K562 (cell line): ENCODE results near the gene GSS. TPM values are rescaled to one million over a fixed set of nuclear protein-coding genes. Genes with fewer than 3 reads are reported as not detected.

Experiments used
- ATAC-seq: fragments of 200-7000 bp; cut with Tn5 transposase; 3 replicates; pipeline ENCODE4 v1.9.1; 2020; ENCODE audit warnings: moderate library complexity
- BruUV-seq: library from RNA; stranded (reverse); fragments of 400-500 nt; replicated peaks from 2 replicates; lab custom pipeline; 2021; lab: Mats Ljungman, UMichigan
- CTCF ChIA-PET: fragments of 300-600 bp; formaldehyde crosslinking; extraction: SDS; loops from one replicate; lab custom pipeline; 2021; ENCODE audit warnings: low intra/inter-chr PET ratio; lab: Yijun Ruan, JAX
- POLR2A ChIA-PET: fragments of 300-600, 350-650 bp; sonication (Branson Sonifier 250); formaldehyde crosslinking; extraction: SDS; loops from one replicate; lab custom pipeline; 2021; ENCODE audit warnings: antibody characterized with exemption, inconsistent platforms; lab: Yijun Ruan, JAX
- DNase-seq, 4 experiments: peaks; one replicate each; pipeline versions ENCODE4 v3.0.0 to v3.0.0-alpha.2; 2011 to 2018; ENCODE audit warnings: low spot score in 3 of 4, mixed read lengths in 3 of 4; ENCODE audit errors: extremely low read depth in 1 of 4
- FAIRE-seq: peaks from 2 replicates; lab custom pipeline; 2011; peaks lifted over from hg19 to GRCh38; lab: Jason Lieb, UNC
- H2AFZ ChIP-seq: 2 replicates; pipeline ENCODE4 v1.6.0; 2011; ENCODE audit warnings: low read depth, low read length, control low read depth, inconsistent platforms
- H3K27ac ChIP-seq: fragments of 200-600 bp; 3 replicates; pipeline ENCODE4 v1.8.0; 2011; ENCODE audit warnings: low read depth, mild to moderate bottlenecking, control low read depth, inconsistent platforms, low read length, moderate library complexity, mixed read lengths; ENCODE audit errors: extremely low read depth
- H3K27me3 ChIP-seq, 2 experiments: fragments of 300-600 bp in 1 of 2; 2 replicates in 1 of 2; 3 replicates in 1 of 2; pipeline versions ENCODE4 v1.6.0 to v1.8.0; 2011; ENCODE audit warnings: inconsistent platforms in 2 of 2, low read length in 2 of 2, mild to moderate bottlenecking in 1 of 2, mixed read lengths in 1 of 2, moderate library complexity in 1 of 2; ENCODE audit not compliant: control insufficient read depth in 2 of 2, insufficient read depth in 2 of 2
- H3K36me3 ChIP-seq: fragments of 300-600 bp; 3 replicates; pipeline ENCODE4 v1.8.0; 2011; ENCODE audit warnings: mild to moderate bottlenecking, low read length, inconsistent platforms; ENCODE audit not compliant: control insufficient read depth, insufficient read depth
- H3K4me1 ChIP-seq, 2 experiments: fragments of 200-600 bp in 1 of 2; replicated peaks in 1 of 2; 2 replicates in 1 of 2; 3 replicates in 1 of 2; pipeline versions ENCODE4 v1.5.1 to v1.8.0; 2011; ENCODE audit warnings: inconsistent platforms in 2 of 2, low read length in 2 of 2, mild to moderate bottlenecking in 1 of 2, mixed read lengths in 1 of 2, moderate library complexity in 1 of 2; ENCODE audit not compliant: control insufficient read depth in 2 of 2, insufficient read depth in 2 of 2
- H3K4me2 ChIP-seq: 2 replicates; pipeline ENCODE4 v1.6.1; 2011; ENCODE audit warnings: low read length, control low read depth, inconsistent platforms, mixed read lengths; ENCODE audit not compliant: insufficient read depth
- H3K4me3 ChIP-seq: fragments of 200-600 bp; sonication (generic), shearing (Covaris generic); 2 replicates; pipeline ENCODE4 v1.5.1; 2016; ENCODE audit warnings: control low read depth, inconsistent platforms
- H3K79me2 ChIP-seq: fragments of 200-600 bp; 3 replicates; pipeline ENCODE4 v1.8.0; 2011; ENCODE audit warnings: low read length, inconsistent platforms; ENCODE audit not compliant: control insufficient read depth, insufficient read depth
- H3K9ac ChIP-seq, 2 experiments: 2 replicates each; pipeline versions ENCODE4 v1.6.0 to v1.6.1; 2011; ENCODE audit warnings: low read depth in 2 of 2, low read length in 2 of 2, control low read depth in 1 of 2, inconsistent platforms in 1 of 2, mild to moderate bottlenecking in 1 of 2, mixed read lengths in 1 of 2; ENCODE audit not compliant: insufficient read depth in 1 of 2
- H3K9me1 ChIP-seq: one replicate; pipeline ENCODE4 v1.6.0; 2011; ENCODE audit warnings: inconsistent platforms, mild to moderate bottlenecking, low read length, moderate library complexity; ENCODE audit not compliant: control insufficient read depth, insufficient read depth
- H3K9me3 ChIP-seq: replicated peaks from 2 replicates; pipeline ENCODE4 v1.5.1; 2011; ENCODE audit warnings: low read depth, low read length, inconsistent platforms; ENCODE audit not compliant: control insufficient read depth, insufficient read depth
- H4K20me1 ChIP-seq: replicated peaks from 2 replicates; pipeline ENCODE4 v1.6.1; 2011; ENCODE audit warnings: low read length, inconsistent platforms, mixed read lengths; ENCODE audit not compliant: control insufficient read depth, insufficient read depth
- ARID2 ChIP-seq: fragments of 450-650 bp; IDR thresholded peaks from 2 replicates; pipeline ENCODE4 v1.6.1; 2017; ENCODE audit warnings: antibody characterized with exemption, mild to moderate bottlenecking
- CXXC5 ChIP-seq: fragments of 250-450 bp; sonication (Bioruptor Pico); IDR thresholded peaks from 2 replicates; pipeline ENCODE4 v1.8.0; 2022; ENCODE audit warnings: inconsistent platforms, mild to moderate bottlenecking, moderate library complexity
- DEAF1 ChIP-seq: fragments of 450-650 bp; formaldehyde crosslinking; IDR thresholded peaks from 2 replicates; pipeline ENCODE4 v1.4.0; 2020; ENCODE audit warnings: mild to moderate bottlenecking, moderate library complexity
- GATAD2A ChIP-seq: fragments of 450-650 bp; IDR thresholded peaks from 2 replicates; pipeline ENCODE4 v1.6.1; 2017
- KLF6 ChIP-seq: fragments of 250-450 bp; sonication (Bioruptor Pico); IDR thresholded peaks from 2 replicates; pipeline ENCODE4 v1.4.0; 2020; ENCODE audit warnings: mild to moderate bottlenecking, moderate library complexity, borderline replicate concordance
- POLR2A ChIP-seq: fragments of 450-650 bp; conservative IDR thresholded peaks from 2 replicates; pipeline ENCODE4 v1.6.1; 2016
- SUPT5H ChIP-seq: fragments of 450-650 bp; IDR thresholded peaks from 2 replicates; pipeline ENCODE4 v1.6.1; 2016
- WGBS: fragments of 100-300 bp; shearing (Covaris generic); methylation state at CpG from one replicate; pipeline ENCODE4 v1.1.6; 2016; ENCODE audit warnings: low coverage, mixed read lengths; ENCODE audit not compliant: insufficient coverage; ENCODE audit errors: missing lambda C conversion rate; 5-methylcytosine and 5-hydroxymethylcytosine counted together
- in situ Hi-C: fragments of 300-500 bp; cut with MboI; formaldehyde crosslinking; loops from 4 replicates; pipeline ENCODE4 v1.15.0; 2018; ENCODE audit warnings: inconsistent platforms, mixed read lengths
- intact Hi-C: fragments of 100-400 bp; cut with micrococcal nuclease; formaldehyde crosslinking; loops from 2 replicates; pipeline ENCODE4 v1.14.2; 2022
- polyA plus RNA-seq, 8 experiments: library from polyadenylated mRNA; depleted of rRNA in 4 of 8; stranded (reverse) in 5 of 8; unstranded in 3 of 8; fragments of >200 nt; fragmentation: Nextera tagmentation in 2 of 8; fragmentation: Illumina TruSeq in 1 of 8; extraction: Ambion mirVana in 2 of 8; extraction: Trizol in 1 of 8; gene quantifications; 2 replicates each; pipeline versions ENCODE4 v1.2.1 to v1.2.3, GENCODE V29; 2011 to 2014; ENCODE audit warnings: inconsistent platforms in 1 of 8, missing spikeins in 1 of 8
- total RNA-seq, 7 experiments: library from RNA; depleted of rRNA in 6 of 7; stranded (reverse); fragments of >200 nt in 6 of 7; fragmentation: Illumina TruSeq in 2 of 7; extraction: Trizol in 2 of 7; gene quantifications; 2 replicates each; pipeline versions ENCODE4 v1.2.1 to v1.2.3, GENCODE V29; 2011 to 2021; ENCODE audit warnings: low replicate concordance in 1 of 7
- TF ChIP-seq, protein P1 (sequence below): sonication (generic); formaldehyde crosslinking; IDR thresholded peaks from 2 replicates; pipeline ENCODE4 v1.8.0; 2023; ENCODE audit warnings: mild to moderate bottlenecking, missing genetic modification reagents
- TF ChIP-seq, protein P2 (sequence below): sonication (generic); formaldehyde crosslinking; IDR thresholded peaks from 2 replicates; pipeline ENCODE4 v1.8.0; 2023; ENCODE audit warnings: mild to moderate bottlenecking, missing genetic modification reagents

Gene GSS
- total and polyA plus RNA-seq, 9 of the 15 experiments (the other 6 are each of a cell fraction or from before 2014, with no cell fraction given), result 18.4 to 165 (median 89.4) TPM

- Histone ChIP-seq H3K4me2 (no peak overlapping the region), H2AFZ (no peak overlapping the region), H3K79me2 (no peaks in the 10 kb centered on the region), H3K4me3 (no peak overlapping the region), H3K36me3 (peaks cover 71% of the 10 kb centered on the region; the same call in 2 of the 3 replicates), H3K9me1 (no peaks in the 10 kb centered on the region), H3K4me1 (peaks cover 0 to 19% of the 10 kb centered on the region in 2 experiments; a peak in 2 of 5 replicates), H3K9ac (no peak overlapping the region), H3K9me3 (no peaks in the 10 kb centered on the region), H4K20me1 (no peaks in the 10 kb centered on the region), H3K27ac (no peak overlapping the region), H3K27me3 (no peaks in the 10 kb centered on the region)
- ATAC-seq, result no peak
- FAIRE-seq, result no peak
- CTCF ChIA-PET, result no interaction called here
- BruUV-seq, result no TSS peak
- POLR2A ChIA-PET, result interaction anchor here (0.6 to 1.2 kb wide), 5 partner anchors 9 to 89 kb away, joined by 3 to 4 read pairs (median 3); no protein-coding TSS in a partner anchor
- 87% methylated on average over 2 of the region's 2 CpGs for WGBS
- intact Hi-C loops (no loop called here), in situ Hi-C loops (no loop called here)
- TF ChIP-seq, protein P1, sequence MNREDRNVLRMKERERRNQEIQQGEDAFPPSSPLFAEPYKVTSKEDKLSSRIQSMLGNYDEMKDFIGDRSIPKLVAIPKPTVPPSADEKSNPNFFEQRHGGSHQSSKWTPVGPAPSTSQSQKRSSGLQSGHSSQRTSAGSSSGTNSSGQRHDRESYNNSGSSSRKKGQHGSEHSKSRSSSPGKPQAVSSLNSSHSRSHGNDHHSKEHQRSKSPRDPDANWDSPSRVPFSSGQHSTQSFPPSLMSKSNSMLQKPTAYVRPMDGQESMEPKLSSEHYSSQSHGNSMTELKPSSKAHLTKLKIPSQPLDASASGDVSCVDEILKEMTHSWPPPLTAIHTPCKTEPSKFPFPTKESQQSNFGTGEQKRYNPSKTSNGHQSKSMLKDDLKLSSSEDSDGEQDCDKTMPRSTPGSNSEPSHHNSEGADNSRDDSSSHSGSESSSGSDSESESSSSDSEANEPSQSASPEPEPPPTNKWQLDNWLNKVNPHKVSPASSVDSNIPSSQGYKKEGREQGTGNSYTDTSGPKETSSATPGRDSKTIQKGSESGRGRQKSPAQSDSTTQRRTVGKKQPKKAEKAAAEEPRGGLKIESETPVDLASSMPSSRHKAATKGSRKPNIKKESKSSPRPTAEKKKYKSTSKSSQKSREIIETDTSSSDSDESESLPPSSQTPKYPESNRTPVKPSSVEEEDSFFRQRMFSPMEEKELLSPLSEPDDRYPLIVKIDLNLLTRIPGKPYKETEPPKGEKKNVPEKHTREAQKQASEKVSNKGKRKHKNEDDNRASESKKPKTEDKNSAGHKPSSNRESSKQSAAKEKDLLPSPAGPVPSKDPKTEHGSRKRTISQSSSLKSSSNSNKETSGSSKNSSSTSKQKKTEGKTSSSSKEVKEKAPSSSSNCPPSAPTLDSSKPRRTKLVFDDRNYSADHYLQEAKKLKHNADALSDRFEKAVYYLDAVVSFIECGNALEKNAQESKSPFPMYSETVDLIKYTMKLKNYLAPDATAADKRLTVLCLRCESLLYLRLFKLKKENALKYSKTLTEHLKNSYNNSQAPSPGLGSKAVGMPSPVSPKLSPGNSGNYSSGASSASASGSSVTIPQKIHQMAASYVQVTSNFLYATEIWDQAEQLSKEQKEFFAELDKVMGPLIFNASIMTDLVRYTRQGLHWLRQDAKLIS (CRISPR knock-in tag), result no peak
- no peak for TF ChIP-seq GATAD2A
- no peak for TF ChIP-seq KLF6 (CRISPR knock-in tag)
- no peak for TF ChIP-seq CXXC5 (CRISPR knock-in tag)
- TF ChIP-seq ARID2, result no peak
- TF ChIP-seq, protein P2, sequence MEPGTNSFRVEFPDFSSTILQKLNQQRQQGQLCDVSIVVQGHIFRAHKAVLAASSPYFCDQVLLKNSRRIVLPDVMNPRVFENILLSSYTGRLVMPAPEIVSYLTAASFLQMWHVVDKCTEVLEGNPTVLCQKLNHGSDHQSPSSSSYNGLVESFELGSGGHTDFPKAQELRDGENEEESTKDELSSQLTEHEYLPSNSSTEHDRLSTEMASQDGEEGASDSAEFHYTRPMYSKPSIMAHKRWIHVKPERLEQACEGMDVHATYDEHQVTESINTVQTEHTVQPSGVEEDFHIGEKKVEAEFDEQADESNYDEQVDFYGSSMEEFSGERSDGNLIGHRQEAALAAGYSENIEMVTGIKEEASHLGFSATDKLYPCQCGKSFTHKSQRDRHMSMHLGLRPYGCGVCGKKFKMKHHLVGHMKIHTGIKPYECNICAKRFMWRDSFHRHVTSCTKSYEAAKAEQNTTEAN, result no peak
- peak; percentile 32; the same call in 1 of the 2 replicates for TF ChIP-seq POLR2A
- TF ChIP-seq DEAF1 (CRISPR knock-in tag), result no peak
- TF ChIP-seq SUPT5H, result 0 out of 2 replicates have a peak, but pooled peaks have one; percentile 27
- no peak for DNase-seq
Measured at GRCh38 chr20:34997774-34998173, 42.2 kb upstream of the GSS start.
